ENCODE data around the gene LIMD2.

Gene LIMD2

DNA sequence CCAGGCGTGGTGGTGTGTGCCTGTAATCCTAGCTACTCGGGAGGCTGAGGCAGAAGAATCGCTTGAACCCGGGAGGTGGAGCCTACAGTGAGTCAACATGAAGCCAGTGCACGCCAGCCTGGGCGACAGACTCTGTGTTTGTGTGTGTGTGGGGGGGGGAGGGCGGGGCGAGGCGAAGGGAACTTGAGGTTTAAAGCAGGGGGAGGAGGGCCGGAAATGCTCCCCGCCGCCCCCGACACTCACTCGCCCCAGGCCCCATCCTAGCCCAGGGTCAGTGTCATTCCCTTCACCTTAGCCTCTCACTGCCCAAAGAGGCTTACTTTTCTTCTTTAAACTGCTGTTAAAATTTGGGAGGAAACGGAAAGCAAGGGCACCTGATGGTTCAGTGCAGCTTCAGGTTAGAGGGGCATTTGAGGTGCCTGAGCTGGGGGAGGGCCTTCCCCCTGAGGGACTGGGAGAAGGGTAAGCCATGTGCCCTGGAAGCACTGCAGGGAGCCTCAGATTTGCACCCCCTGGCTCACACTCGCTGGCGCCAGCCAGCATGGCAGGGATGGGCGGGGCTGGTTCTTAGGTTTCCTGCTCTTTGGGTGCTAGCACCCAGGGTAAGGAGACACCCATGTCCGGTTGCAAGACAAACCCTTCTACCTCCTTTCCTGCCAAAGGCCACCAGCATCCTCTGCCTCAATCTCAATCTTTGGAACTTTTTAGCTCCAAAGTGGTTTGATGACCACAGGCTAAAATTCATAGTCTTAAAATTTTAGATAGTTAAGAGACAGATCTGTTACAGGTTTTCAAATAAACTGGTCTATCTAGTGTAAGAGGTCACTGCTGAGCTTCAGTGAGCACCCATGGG is 2.2 kb upstream of the LIMD2 start:
- no peak for TF ChIP-seq CTCF (IDR thresholded peaks at IDR 0.05; ENCODE audit: control insufficient read depth, extremely low read depth, insufficient read depth)
- H3K4me3 ChIP-seq (ENCODE audit: low read depth, low read length) = no peak overlapping the region
- no peak for DNase-seq (ENCODE audit: low read depth)

- no peak for TF ChIP-seq CTCF (IDR thresholded peaks at IDR 0.05; ENCODE audit: control insufficient read depth, extremely low read depth, insufficient read depth)
- no peak for DNase-seq (ENCODE audit: low read depth)
- no peak overlapping the region for H3K4me3 ChIP-seq (ENCODE audit: low read depth, low read length)
Measured at GRCh38 chr17:63701456-63701820, 1.5 kb upstream of the LIMD2 start.

DNA sequence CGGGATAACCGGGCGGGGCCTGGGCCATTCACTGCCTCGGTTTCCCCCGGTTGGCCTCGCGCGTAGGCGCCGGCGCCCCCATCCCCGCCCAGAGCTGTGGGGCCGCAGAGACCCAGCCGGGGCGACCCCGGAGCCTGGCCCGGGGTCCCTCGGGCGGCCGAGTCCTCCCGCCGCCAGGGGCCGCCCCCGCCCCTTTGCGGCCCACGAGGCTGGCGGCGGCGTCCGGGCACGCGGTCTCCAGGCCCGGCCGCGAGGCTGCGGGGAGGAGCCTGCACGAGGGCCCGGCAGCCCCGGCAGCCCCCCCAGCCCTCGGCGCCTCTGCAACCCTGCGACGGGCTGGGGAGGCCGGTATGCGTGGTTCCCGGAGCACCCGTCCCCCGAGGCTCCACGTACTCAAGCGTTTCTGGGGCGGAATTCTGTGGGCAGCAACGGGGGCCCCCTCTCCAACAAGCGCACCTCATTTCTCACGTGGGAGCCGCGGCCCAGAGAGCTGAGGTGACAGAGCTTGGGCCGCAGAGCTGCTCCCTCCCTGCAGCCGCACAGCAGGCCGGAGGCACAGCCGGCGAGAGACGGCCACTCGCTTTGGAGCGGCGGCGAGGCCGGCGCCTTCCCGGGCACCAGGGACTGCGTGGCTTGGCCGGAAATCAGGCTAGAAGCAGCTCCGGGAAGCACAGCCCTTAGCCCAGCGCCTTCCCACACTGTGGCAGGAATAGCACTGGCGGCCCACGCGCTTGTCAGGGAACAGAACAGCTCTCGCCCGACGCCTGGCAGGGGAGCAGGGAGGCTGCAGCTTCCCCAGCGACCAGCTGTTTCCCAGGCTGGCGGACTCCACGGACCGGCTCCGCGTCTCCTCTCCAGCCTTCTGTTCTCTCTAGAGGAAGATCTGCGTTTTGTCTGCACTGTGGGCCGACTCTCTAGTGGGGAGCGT is 867 bp upstream of the LIMD2 start:
- H3K4me3 ChIP-seq (ENCODE audit: low read depth, low read length) = no peak overlapping the region
- TF ChIP-seq CTCF (IDR thresholded peaks at IDR 0.05; ENCODE audit: control insufficient read depth, extremely low read depth, insufficient read depth) = no peak
- DNase-seq (ENCODE audit: low read depth) = no peak

DNA sequence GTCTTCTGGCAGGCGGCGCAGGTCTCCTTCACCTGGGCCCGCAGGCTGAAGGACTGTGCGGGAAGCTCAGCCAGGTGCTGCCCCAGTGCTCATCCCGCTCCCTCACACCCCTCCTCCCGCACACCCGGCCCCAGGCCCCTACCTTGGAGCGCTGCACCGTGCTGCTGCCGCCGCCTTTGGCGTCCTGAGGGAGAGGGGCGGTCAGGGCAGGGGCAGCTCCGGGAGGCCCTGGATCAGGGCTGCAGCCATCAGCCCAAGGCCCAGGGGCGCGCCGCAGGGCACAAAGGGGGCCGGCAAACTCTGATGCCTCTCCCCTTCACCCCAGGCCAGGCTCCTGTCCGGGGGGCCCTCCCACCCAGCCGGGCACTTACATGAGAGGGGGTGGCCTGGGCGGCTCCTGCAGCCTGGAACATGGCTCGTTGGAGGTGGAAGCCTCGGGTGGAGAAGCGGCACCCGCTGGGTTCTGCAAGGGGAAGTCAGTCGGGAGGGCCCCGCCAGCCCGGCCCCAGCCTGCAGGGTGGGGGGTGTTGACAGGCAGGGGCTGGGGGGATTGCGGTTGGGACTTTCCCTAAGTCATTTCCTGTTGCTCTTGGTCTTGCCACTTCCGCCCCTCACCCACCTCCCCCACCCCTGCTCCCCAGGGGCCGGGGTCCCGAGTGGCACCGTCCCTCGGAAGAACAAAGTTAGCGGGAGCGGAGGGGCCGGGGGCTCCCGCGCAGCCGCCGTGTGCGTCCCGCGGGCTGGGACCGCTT is 863 bp downstream of the LIMD2 start:
- TF ChIP-seq CTCF (IDR thresholded peaks at IDR 0.05; ENCODE audit: control insufficient read depth, extremely low read depth, insufficient read depth) = no peak
- 0 out of 2 replicates have a peak overlapping the region, but pooled peaks have one; percentile 15 for H3K4me3 ChIP-seq (ENCODE audit: low read depth, low read length)
- DNase-seq (ENCODE audit: low read depth) = no peak

DNA sequence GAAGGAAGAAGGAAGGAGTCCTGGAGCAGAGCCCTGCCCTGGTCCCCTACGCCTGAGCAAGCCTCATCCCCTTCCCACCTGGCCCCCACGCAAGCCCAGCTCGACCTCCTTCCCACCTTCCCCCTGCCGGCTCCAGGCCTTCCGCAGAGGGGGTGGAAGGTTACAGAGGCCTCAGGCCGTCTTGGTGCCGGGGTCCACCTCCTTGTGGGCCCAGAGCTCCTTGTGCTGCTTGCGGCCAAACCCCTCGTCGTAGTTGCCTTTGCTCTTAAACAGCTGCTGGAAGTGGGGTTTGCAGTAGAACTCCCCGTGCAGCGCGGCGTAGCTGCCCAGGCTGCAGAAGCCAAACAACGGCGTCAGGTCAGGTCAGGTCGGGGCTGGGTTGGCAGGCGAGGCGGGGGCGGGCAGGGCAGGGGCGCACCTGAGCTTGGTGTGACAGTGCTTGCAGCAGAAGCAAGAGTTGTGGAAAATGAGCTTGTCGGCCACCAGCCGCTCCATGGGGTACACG is 1.5 kb downstream of the LIMD2 start:
- DNase-seq (ENCODE audit: low read depth) = no peak
- H3K4me3 ChIP-seq (ENCODE audit: low read depth, low read length) = no peak overlapping the region
- no peak for TF ChIP-seq CTCF (IDR thresholded peaks at IDR 0.05; ENCODE audit: control insufficient read depth, extremely low read depth, insufficient read depth)

All from LNCaP clone FGC (cell line).